ENCODE data around the gene SLTM.

SLTM gene

GRCh38 chr15:58933281-58934113 lies at the start of gene SLTM:
Gene SLTM, minus strand, starts transcription at chr15:58933679. Its CDS starts 114 bp downstream, at chr15:58933565.
- peak; percentile 94 for DNase-seq
- TF ChIP-seq, protein P1, sequence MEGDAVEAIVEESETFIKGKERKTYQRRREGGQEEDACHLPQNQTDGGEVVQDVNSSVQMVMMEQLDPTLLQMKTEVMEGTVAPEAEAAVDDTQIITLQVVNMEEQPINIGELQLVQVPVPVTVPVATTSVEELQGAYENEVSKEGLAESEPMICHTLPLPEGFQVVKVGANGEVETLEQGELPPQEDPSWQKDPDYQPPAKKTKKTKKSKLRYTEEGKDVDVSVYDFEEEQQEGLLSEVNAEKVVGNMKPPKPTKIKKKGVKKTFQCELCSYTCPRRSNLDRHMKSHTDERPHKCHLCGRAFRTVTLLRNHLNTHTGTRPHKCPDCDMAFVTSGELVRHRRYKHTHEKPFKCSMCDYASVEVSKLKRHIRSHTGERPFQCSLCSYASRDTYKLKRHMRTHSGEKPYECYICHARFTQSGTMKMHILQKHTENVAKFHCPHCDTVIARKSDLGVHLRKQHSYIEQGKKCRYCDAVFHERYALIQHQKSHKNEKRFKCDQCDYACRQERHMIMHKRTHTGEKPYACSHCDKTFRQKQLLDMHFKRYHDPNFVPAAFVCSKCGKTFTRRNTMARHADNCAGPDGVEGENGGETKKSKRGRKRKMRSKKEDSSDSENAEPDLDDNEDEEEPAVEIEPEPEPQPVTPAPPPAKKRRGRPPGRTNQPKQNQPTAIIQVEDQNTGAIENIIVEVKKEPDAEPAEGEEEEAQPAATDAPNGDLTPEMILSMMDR (IDR thresholded peaks at IDR 0.05; ENCODE audit: low read depth, low read length): peak; percentile 12; the same call in 1 of the 2 replicates
- Histone ChIP-seq H3K27ac (peak within 1 kb of the TSS; percentile 98), H3K36me3 (peaks cover 29% of the 10 kb centered on the region), H3K27me3 (ENCODE audit: insufficient read depth, low read depth, severe bottlenecking) (no peaks in the 10 kb centered on the region), H3K9me3 (ENCODE audit: severe bottlenecking) (no peaks in the 10 kb centered on the region), H3K4me3 (ENCODE audit: low read depth, low read length) (peak within 1 kb of the TSS; percentile 95)

- Histone ChIP-seq H3K27me3 (ENCODE audit: insufficient read depth, low read depth, severe bottlenecking) (no peaks in the 10 kb centered on the region), H3K9me3 (ENCODE audit: severe bottlenecking) (no peaks in the 10 kb centered on the region), H3K27ac (no peak overlapping the region), H3K4me3 (ENCODE audit: low read depth, low read length) (no peak overlapping the region), H3K36me3 (no peaks in the 10 kb centered on the region)
- DNase-seq: no peak
- TF ChIP-seq, protein P1 (IDR thresholded peaks at IDR 0.05; ENCODE audit: low read depth, low read length): no peak
Observed at GRCh38 chr15:58983261-58983660, 49.8 kb upstream of the SLTM start.

- Histone ChIP-seq H3K36me3 (no peaks in the 10 kb centered on the region), H3K27me3 (ENCODE audit: insufficient read depth, low read depth, severe bottlenecking) (no peaks in the 10 kb centered on the region), H3K4me3 (ENCODE audit: low read depth, low read length) (no peak overlapping the region), H3K27ac (no peak overlapping the region), H3K9me3 (ENCODE audit: severe bottlenecking) (no peaks in the 10 kb centered on the region)
- TF ChIP-seq, protein P1 (IDR thresholded peaks at IDR 0.05; ENCODE audit: low read depth, low read length): no peak
- DNase-seq: no peak
Observed at GRCh38 chr15:58981808-58982475, 48.5 kb upstream of the SLTM start.

- TF ChIP-seq, protein P1 (IDR thresholded peaks at IDR 0.05; ENCODE audit: low read depth, low read length): no peak
- H3K27me3 ChIP-seq (ENCODE audit: insufficient read depth, low read depth, severe bottlenecking): no peaks in the 10 kb centered on the region
- DNase-seq: no peak
- H3K27ac ChIP-seq: no peak overlapping the region
- no peaks in the 10 kb centered on the region for H3K36me3 ChIP-seq
- no peaks in the 10 kb centered on the region for H3K9me3 ChIP-seq (ENCODE audit: severe bottlenecking)
- H3K4me3 ChIP-seq (ENCODE audit: low read depth, low read length): no peak overlapping the region
Observed at GRCh38 chr15:58980351-58980939, 47.0 kb upstream of the SLTM start.

DNA sequence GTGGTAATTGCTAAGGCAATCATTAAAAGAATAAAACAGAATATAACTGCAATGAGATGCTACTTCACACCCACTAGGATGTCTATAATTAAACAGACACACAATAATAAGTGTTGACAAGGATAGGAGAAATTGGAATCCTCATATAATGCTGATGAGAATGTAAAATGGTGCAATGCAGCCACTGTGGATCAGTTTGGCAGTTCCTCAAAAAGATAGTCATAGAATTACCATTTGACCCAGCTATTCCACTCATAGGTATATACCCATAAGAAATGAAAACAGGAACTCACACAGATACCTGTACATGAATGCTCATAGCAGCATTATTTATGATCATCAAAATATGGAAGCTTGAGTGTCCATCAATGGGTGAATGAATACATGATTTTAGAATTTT lies 44.4 kb upstream of the SLTM start:
- H3K36me3 ChIP-seq: no peaks in the 10 kb centered on the region
- H3K4me3 ChIP-seq (ENCODE audit: low read depth, low read length): no peak overlapping the region
- H3K9me3 ChIP-seq (ENCODE audit: severe bottlenecking): no peaks in the 10 kb centered on the region
- H3K27me3 ChIP-seq (ENCODE audit: insufficient read depth, low read depth, severe bottlenecking): no peaks in the 10 kb centered on the region
- no peak overlapping the region for H3K27ac ChIP-seq
- no peak for DNase-seq
- TF ChIP-seq, protein P1 (IDR thresholded peaks at IDR 0.05; ENCODE audit: low read depth, low read length): no peak
